GM18505 (cell line): Measurements from ENCODE around the gene SPOCD1.

Source experiments
- ATAC-seq: cut with Tn5 transposase; IDR thresholded peaks from one replicate; pipeline ENCODE4 v1.9.1; 2021; ENCODE audit not compliant: unreplicated experiment
- POLR2A ChIP-seq: IDR thresholded peaks from 4 replicates; pipeline ENCODE4 v1.6.1; 2011; ENCODE audit warnings: borderline replicate concordance; ENCODE audit not compliant: insufficient read depth, insufficient read length; ENCODE audit errors: extremely low read depth

Gene SPOCD1

GRCh38 chr1:31783846-31784245 lies 32.0 kb downstream of the SPOCD1 start:
- no peak for TF ChIP-seq POLR2A

GRCh38 chr1:31782421-31783410 lies 33.1 kb downstream of the SPOCD1 start:
- no peak for ATAC-seq
- no peak for TF ChIP-seq POLR2A

More at GRCh38 chr1:31783846-31784245, 32.0 kb downstream of the SPOCD1 start:
- no peak for ATAC-seq

DNA sequence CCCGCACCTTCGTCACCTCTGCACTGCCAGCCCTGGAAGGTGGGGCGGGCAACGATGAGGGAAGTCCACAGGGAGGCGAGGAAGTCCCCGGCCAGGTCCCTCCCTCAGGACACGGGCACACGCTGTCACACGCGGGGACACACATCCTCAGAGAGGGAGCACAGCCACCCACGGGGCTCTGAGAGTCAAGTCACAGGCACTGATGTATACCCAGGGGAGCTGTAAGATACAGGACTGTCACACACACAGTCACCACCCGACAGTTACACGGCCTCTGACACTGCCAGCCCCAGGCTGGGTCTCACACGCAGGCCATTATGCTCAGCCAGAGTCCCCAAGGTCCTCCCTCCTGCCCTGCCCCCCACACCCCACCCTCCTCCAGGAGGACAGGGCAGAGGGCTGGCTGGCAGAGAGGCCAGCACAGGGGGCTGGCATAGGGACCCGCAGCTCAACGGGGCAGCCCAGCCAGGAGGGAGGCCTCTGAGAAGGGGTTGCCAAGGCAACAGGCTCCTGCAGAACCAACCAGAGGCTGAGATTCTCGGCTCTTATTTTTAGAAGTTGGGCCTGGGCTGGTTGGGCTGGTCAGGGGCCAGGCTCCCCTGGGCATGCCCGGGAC lies 34.0 kb downstream of the SPOCD1 start:
- ATAC-seq, result no peak
- TF ChIP-seq POLR2A, result no peak

- no peak for ATAC-seq
- no peak for TF ChIP-seq POLR2A
Observed at GRCh38 chr1:31781138-31781755, 34.6 kb downstream of the SPOCD1 start.

DNA sequence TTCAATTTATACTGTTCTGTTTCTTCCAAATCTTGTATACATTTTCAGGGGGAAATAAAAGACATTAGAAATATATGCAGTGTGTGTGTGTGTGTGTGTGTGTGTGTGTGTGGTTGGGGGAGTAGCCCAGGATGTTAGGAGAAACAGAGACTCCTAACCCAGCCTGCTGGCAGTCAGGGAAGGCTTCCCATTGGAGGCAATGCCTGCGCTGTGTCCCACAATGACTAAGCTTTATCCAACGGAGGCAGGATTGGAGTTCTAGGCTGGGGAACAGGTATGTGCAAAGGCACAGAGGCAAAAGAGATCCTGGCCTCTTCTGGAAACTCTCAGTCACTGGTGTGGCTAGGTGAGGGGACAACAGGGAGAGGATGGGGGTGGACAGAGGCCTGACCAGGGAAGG lies 35.2 kb downstream of the SPOCD1 start:
- TF ChIP-seq POLR2A, result no peak
- no peak for ATAC-seq

DNA sequence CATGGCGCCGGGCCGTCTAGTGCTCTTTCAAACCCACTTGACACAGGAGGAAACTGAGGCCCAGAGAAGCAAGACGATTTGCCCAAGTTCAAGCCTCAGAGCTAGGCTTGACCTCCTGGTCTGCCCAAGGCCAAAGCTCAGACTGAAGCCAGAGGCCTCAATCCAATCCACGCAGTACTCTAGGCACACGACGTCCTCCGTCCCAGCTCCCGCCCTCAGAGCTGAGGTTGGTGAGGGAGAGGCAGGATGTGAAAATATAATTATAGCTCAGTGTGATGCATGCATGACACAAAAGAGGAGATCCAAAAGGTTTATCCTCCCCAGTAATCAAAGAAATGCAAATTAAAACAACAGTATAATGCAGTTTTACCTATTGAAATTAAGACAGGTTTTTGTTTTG lies 36.1 kb downstream of the SPOCD1 start:
- ATAC-seq, result no peak
- TF ChIP-seq POLR2A, result no peak

GRCh38 chr1:31778763-31779488 lies 36.9 kb downstream of the SPOCD1 start:
- no peak for ATAC-seq
- TF ChIP-seq POLR2A, result no peak

DNA sequence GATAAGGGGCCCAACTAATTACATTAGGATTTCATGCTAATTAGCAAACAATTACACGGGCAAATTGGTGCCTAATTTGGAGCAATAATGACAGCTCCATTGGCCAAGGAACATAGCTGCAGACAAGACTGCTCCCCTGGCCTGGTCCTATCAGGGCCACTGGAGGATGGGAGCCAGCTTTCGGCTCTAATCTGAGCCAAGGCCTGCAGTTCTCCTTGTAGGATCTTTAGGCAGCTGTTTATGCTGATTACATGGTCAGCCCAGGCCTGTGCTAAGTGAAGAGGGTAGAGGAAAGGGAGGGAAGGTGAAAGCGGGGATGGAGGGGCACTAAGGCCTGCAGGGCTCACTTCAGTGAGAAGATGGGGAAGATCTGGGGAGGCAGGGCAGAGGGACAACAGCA lies 39.3 kb downstream of the SPOCD1 start:
- ATAC-seq, result no peak
- no peak for TF ChIP-seq POLR2A

GRCh38 chr1:31776032-31776431 lies 39.8 kb downstream of the SPOCD1 start:
- no peak for TF ChIP-seq POLR2A
- no peak for ATAC-seq

GRCh38 chr1:31775210-31775999 lies 40.4 kb downstream of the SPOCD1 start:
- no peak for ATAC-seq
- no peak for TF ChIP-seq POLR2A

DNA sequence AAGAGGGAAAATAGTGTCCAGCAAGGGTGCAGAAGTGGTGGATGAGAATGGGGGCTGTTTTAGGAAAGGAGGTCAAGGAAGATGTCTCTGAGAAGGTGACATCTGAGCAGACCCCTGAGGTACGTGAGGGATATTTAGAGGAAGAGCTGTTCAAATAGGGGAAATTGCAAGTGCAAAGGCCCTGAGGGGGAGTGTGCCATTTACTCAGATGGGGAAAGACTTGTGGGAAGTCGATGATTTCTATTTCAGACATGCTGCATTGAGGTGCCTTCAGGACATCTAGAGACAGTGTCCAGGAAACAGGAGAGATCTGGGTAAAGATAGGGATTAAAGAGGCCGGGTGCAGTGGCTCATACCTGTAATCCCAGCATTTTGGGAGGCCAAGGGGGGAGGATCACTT lies 41.3 kb downstream of the SPOCD1 start:
- ATAC-seq, result no peak
- TF ChIP-seq POLR2A, result no peak

- ATAC-seq, result no peak
- no peak for TF ChIP-seq POLR2A
Observed at GRCh38 chr1:31773861-31774260, 42.0 kb downstream of the SPOCD1 start.

DNA sequence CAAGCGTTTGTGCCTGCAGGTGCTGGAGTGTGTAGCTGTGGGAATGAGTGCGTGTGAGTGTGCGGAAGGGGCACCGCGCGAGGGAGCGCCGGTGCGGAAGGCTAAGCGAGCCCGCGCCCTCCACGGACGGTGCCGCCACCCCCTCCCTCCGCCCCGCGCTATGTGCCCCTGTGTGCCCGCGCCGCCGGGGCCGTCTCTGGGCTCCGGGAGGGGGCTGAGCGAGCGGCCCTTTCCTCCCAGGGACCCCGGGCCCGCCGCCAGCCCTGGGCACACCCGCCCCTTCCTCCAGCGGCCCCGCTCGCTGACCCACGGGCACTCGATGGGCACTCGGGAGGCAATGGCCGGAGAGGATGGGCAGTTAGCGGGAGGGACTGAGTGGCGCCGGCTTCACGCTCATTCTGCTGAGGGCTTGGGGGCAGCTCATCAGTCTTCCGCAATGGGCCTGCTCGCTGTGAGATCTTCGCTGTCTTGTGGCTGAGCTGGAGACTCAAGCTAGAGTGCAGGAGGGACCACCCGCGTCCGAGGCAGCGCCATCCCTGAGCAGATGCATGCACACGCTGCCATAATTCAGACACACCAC lies 43.1 kb downstream of the SPOCD1 start:
- ATAC-seq, result no peak
- no peak for TF ChIP-seq POLR2A
